NCI-H1092 (cell line): ENCODE measurements around the gene RPL26.

ENCODE experiments used
- DNase-seq: peaks from one replicate; lab custom pipeline; 2025; lab: John Stamatoyannopoulos, UW

RPL26 gene

GRCh38 chr17:8383143-8383822, at the start of gene RPL26:
TSS of gene RPL26 (minus strand) at chr17:8383193. CDS start at chr17:8382310, 883 bp downstream.
- DNase-seq, result peak; percentile 98

DNA sequence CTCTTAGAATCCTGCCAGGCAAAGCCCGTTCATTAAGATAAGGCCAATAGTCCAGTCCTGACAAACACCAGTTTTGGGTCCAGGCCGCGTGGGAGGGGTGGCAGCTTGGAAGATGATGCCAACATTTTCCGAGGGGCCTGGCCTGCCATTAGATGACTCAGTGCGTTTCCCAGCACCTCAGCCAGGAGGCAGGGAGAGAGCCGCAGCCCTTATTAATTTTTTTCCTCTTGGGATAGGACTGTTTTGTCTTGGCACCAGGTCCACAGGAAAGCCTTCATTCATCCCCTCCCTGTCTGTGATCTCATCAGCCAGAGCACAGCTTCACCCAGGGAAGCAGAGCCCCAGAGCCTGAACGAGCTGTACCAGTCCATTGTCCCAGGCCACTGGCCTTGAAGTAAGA, 48.0 kb upstream of the RPL26 start:
- DNase-seq, result no peak

GRCh38 chr17:8426802-8427201, 43.8 kb upstream of the RPL26 start:
- DNase-seq, result no peak

DNA sequence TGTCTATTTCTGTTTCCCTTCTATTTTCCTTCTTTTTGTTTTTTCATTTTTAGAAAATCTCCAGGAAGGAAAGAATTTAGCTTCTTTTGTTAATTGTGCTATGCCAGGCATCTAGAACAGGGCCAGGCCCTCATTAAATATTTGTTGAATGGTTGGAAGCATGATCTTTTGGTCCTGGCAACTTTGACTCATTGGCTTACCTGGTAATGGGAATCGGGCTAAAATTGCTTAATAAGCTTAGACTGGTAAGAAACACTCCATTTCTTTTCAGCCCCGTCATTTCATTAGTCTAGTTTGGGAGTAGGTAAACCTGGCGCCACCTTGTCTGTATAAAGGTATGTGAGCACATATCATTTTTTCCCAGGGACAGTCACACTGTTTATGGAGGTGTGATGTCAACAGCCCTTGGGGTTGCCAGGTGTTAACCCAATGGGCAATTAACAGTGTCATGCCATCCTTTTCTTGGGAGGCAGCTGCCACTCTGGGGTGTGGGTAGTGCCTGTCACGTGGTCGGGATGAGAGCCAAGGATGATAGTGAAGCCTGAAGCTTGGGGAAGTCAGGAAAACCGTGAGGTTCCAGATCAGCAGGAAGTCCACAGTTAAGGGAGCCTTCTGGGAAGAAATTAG, 43.2 kb upstream of the RPL26 start:
- DNase-seq, result no peak

GRCh38 chr17:8421571-8421970, 38.6 kb upstream of the RPL26 start:
- DNase-seq, result no peak

GRCh38 chr17:8420041-8420934, 37.3 kb upstream of the RPL26 start:
- no peak for DNase-seq

DNA sequence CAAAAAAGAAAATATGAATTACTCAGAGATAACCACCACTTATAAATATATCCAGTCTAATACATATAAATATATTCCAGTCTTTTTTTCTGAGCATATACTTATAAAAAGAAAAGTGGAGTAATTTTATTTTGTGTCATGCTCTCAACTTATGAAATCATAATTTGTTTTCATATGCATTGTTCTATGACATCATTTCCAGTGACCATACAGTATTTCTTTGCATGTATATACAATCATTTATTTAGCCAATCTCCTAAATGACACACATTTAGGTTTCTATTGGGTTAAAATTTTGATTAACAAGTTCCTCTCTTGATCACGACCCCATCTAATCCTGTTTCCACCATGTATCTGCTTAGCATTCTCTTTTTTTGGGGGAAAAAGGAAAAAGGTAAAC, 36.3 kb upstream of the RPL26 start:
- no peak for DNase-seq

DNA sequence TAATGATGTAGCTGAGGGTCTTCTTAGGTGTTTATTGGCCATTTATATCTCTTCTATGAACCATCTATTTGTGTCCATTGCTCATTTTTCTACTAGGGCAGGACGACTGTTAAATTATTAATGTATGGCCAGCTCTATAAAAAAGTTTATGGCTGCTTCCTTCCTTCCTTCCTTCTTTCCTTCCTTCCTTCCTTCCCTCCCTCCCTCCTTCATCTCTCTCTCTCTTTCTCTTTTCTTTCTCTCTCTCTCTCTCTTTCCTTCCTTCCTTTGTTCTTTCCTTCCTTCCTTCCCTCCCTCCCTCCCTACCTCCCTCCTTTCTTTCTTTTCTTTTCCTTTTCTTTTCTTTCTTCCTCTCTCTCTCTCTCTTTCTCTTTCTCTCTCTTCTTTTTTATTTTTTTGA, 35.5 kb upstream of the RPL26 start:
- no peak for DNase-seq

DNA sequence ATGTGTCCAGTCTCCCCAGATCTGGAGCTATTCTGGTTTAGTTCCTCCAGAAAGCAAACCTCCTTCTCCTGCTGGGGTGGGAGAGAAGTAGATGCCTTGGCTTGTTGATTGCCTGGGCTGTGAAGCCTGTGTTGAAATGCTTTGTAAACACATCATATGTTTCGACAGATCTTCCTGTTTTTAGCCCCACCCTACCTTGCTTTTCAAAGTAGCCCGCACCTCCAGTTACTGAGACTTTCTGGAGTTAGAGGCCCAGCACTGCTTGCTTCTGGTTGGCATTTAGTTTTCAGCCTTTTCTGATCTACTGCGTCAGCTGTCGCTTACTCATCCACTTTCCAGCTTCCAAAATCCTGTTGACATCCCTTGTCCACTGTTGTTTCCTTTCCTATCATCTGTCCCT, 34.8 kb upstream of the RPL26 start:
- no peak for DNase-seq

- no peak for DNase-seq
Observed at GRCh38 chr17:8413938-8414337, 30.9 kb upstream of the RPL26 start.

GRCh38 chr17:8413328-8413727, 30.3 kb upstream of the RPL26 start:
- no peak for DNase-seq

DNA sequence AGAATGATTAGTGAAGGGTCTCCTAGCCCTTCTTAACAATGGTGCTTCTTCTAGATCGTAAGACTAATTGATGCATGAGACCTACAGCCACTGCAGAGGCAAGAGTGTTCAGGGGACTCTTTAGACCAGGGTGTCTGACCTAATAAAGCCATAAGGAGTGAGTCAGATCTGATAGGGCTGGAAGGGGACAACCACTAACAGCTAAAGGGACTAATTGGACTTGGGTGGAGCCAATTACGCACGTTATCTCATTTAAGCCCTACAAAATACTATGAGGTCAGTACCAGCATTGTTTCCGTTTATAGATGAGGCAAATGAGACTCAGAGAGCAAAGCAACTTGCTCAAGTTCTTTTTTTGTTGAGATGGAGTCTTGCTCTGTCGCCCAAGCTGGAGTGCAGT, 29.1 kb upstream of the RPL26 start:
- no peak for DNase-seq

DNA sequence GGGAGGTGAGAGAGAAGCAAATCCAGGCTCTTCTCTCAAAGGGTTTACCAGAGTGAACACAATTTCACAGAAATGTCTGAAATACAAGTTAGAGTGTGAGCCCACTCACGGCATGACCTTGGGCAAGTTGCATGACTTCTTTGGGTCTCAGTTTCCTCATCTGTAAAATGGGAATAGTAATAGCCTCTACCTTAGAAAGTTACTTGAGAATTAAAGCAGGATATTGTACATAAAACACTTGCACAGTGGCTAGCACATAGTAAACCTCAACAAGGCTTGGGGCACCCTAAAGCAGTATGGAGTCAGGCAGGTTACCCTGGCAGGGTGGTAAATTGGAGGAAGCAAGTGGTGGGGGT, 27.9 kb upstream of the RPL26 start:
- no peak for DNase-seq

DNA sequence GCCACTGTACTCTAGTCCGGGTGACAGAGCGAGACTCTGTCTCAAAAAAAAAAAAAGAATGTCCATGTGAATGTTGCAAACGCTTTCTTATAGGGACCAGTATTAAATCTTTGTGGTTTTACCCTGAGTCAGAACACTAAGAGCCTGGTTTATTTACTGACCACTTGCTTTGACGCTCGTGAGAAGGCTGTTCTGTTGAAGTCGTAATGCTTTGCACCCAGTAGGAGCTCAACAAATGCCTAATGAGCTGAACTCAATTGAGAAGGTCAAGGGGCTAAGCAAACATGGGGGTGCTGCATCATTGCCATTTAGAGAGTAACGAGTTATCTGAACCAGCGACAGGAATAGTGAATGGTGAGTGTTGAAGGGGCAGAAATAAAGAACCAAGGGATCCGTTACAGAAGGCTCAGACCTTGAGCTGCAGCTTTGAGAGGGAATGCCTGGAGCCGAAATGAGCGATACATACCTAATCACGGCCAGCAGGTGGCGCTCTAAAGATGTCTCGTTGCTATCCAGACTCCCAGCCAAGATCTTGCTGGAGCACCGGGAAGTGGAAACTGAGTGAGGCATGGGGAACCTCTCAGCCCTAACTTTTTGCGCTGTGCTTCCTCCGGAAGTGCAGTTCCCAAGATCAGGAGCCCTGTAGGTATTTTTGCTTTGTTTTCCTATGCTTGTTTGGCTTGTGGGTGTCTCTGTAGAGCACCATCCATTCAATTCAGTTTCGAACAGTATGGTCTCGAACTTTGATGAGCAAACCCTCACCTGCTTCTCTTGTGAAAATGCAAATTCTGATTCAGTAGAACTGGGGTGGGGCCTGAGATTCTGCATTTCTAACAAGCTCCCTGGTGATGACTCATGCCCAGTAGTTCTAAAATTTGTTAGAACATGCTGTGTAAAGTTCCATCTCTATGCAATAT, 27.2 kb upstream of the RPL26 start:
- DNase-seq, result peak; percentile 58

DNA sequence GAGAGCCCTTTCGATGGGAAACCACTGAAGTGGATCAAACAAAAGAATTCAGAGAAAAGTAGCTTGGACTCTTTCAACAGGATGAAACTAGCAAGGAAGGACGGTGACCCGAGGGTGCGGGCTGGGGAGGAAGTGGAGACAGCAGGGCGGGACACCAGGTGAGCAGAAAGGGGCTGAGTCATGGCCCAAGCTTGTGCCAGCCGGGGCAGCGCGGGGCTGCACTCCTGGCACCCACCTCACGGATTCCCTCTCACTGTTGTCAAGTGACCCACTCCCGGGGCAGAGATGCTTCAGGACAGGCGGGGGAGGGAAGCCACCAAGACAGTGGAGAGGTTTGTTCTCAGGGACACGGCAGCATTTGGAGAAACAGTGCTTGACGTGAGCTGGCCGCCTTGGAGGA, 25.4 kb upstream of the RPL26 start:
- no peak for DNase-seq

- DNase-seq, result no peak
Observed at GRCh38 chr17:8406174-8406573, 23.2 kb upstream of the RPL26 start.

- no peak for DNase-seq
Observed at GRCh38 chr17:8405499-8406016, 22.6 kb upstream of the RPL26 start.

DNA sequence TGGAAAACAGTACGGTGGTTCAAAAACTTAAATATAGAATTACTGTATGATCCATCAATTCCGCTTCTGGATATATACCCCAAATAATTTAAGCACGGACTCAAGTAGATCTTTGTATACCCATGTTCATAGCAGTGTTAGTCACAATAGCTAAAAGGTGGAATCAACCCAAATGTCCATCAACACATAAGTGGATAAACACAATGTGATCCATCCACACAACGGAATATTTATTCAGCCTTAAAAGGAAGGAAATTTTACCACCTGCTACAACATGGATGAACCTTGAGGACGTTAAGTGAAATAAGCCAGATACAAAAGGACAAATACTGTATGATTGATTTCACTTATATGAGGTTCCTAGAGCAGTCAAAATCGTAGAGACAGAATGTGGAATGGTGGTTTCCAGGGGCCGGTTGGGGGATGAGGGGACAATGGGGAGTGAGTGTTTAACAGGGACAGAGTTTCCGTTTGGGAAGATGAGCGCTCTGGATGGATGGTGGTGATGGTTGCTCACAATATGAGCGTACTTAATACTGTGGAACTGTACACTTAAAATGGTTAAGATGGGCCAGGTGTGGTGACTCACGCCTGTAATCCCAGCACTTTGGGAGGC, 20.0 kb upstream of the RPL26 start:
- DNase-seq, result no peak

- DNase-seq, result no peak
Observed at GRCh38 chr17:8401107-8401506, 18.1 kb upstream of the RPL26 start.

DNA sequence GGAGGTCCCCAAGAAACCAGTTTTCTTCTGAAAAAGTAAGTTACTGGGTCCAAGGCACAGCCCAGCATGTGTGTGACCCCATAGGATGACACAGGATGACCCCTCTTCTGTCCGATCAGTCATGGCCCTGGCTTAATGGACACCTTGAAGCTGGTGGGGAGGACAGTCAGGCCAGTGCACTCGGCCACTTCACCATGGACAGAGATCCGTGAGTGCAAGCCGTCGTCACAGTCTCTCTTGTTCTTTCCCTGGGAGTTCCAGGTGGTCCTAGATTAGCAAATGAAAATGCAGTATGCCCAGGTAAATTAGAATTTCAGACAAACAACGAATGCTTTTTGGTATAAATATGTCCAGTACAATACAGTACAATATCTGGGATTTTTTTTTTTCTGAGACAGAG, 16.0 kb upstream of the RPL26 start:
- DNase-seq, result no peak

GRCh38 chr17:8397636-8398035, 14.6 kb upstream of the RPL26 start, which contains the start of gene RNF222:
TSS of gene RNF222 (minus strand) at chr17:8397827. CDS start at chr17:8393461, 4,366 bp downstream.
- DNase-seq, result no peak
